Liver (tissue), 9 donors: ENCODE results near the gene NFIA. TPM values are rescaled to one million over a fixed set of nuclear protein-coding genes. Genes with fewer than 3 reads are reported as not detected.
A peak's percentile ranks its signal among the peaks of the same experiment; 100 is the strongest.

Experiments
- DNase-seq: peaks from one replicate; pipeline ENCODE4 v3.0.0-alpha.2; 2017; ENCODE audit warnings: low spot score
- H3K27ac ChIP-seq, 2 donors: one replicate each; pipeline ENCODE4 v1.7.0; 2013; ENCODE audit warnings: inconsistent platforms in 2 of 2, low read length in 2 of 2, control low read depth in 1 of 2, low read depth in 1 of 2, mild to moderate bottlenecking in 1 of 2
- H3K27me3 ChIP-seq, 4 donors: one replicate each; pipeline versions ENCODE4 v1.6.1 to v1.7.0; 2013; ENCODE audit warnings: low read length in 3 of 4, inconsistent platforms in 1 of 4, mild to moderate bottlenecking in 1 of 4, moderate library complexity in 1 of 4; ENCODE audit not compliant: control insufficient read depth in 4 of 4, insufficient read depth in 4 of 4
- H3K36me3 ChIP-seq, 4 donors: one replicate each; pipeline versions ENCODE4 v1.6.1 to v1.7.0; 2013; ENCODE audit warnings: low read length in 3 of 4, mild to moderate bottlenecking in 3 of 4, low read depth in 1 of 4, moderate library complexity in 1 of 4; ENCODE audit not compliant: control insufficient read depth in 4 of 4, insufficient read depth in 3 of 4
- H3K4me1 ChIP-seq, 4 donors: one replicate each; pipeline versions ENCODE4 v1.6.1 to v1.7.0; 2013; ENCODE audit warnings: low read length in 3 of 4, mild to moderate bottlenecking in 3 of 4, moderate library complexity in 1 of 4; ENCODE audit not compliant: control insufficient read depth in 4 of 4, insufficient read depth in 4 of 4
- H3K4me3 ChIP-seq, 3 donors: one replicate each; pipeline versions ENCODE4 v1.6.1 to v1.7.0; 2013; ENCODE audit warnings: low read length in 3 of 3, control low read depth in 1 of 3, low read depth in 1 of 3, mild to moderate bottlenecking in 1 of 3
- H3K9ac ChIP-seq, 2 donors: one replicate each; pipeline ENCODE4 v1.7.0; 2013; ENCODE audit warnings: low read length in 2 of 2, mild to moderate bottlenecking in 2 of 2, moderate library complexity in 2 of 2, control low read depth in 1 of 2, low read depth in 1 of 2
- H3K9me3 ChIP-seq, 4 donors: one replicate each; pipeline versions ENCODE4 v1.6.1 to v1.7.0; 2013; ENCODE audit warnings: low read length in 3 of 4; ENCODE audit not compliant: control insufficient read depth in 4 of 4
- ATF3 ChIP-seq: IDR thresholded peaks from 2 replicates; pipeline ENCODE4 v1.6.1; 2016; ENCODE audit warnings: antibody characterized with exemption
- CTCF ChIP-seq: fragments of 150-350 bp; IDR thresholded peaks from 2 replicates; pipeline ENCODE4 v1.5.1; 2017; ENCODE audit warnings: improper control_type of control experiment, low read depth, low read length; ENCODE audit not compliant: missing input control
- EGR1 ChIP-seq, 2 donors: IDR thresholded peaks; 2 replicates each; pipeline ENCODE4 v1.6.1; 2016 to 2018; ENCODE audit warnings: antibody characterized with exemption in 2 of 2, low read depth in 2 of 2
- FOXA1 ChIP-seq: IDR thresholded peaks from 2 replicates; pipeline ENCODE4 v1.6.1; 2016; ENCODE audit warnings: antibody characterized with exemption
- FOXA2 ChIP-seq: IDR thresholded peaks from 2 replicates; pipeline ENCODE4 v1.6.1; 2016; ENCODE audit warnings: antibody characterized with exemption
- GABPA ChIP-seq, 2 donors: IDR thresholded peaks in 1 of 2; conservative IDR thresholded peaks in 1 of 2; 2 replicates each; pipeline ENCODE4 v1.6.1; 2016; ENCODE audit warnings: antibody characterized with exemption in 2 of 2, mild to moderate bottlenecking in 1 of 2, moderate library complexity in 1 of 2
- HNF4A ChIP-seq, 2 donors: conservative IDR thresholded peaks; 2 replicates each; pipeline ENCODE4 v1.6.1; 2016; ENCODE audit warnings: antibody characterized with exemption in 2 of 2, mild to moderate bottlenecking in 2 of 2
- HNF4G ChIP-seq: IDR thresholded peaks from 2 replicates; pipeline ENCODE4 v1.6.1; 2016; ENCODE audit warnings: antibody characterized with exemption
- JUND ChIP-seq, 2 donors: IDR thresholded peaks; 2 replicates each; pipeline ENCODE4 v1.6.1; 2016; ENCODE audit warnings: antibody characterized with exemption in 2 of 2
- MAX ChIP-seq: IDR thresholded peaks from 2 replicates; pipeline ENCODE4 v1.6.1; 2016; ENCODE audit warnings: antibody characterized with exemption
- NR2F2 ChIP-seq: IDR thresholded peaks from 2 replicates; pipeline ENCODE4 v1.6.1; 2016; ENCODE audit warnings: antibody characterized with exemption
- RAD21 ChIP-seq, 2 donors: IDR thresholded peaks; 2 replicates each; pipeline ENCODE4 v1.6.1; 2016; ENCODE audit warnings: antibody characterized with exemption in 2 of 2, mild to moderate bottlenecking in 2 of 2
- REST ChIP-seq: IDR thresholded peaks from 2 replicates; pipeline ENCODE4 v1.6.1; 2016; ENCODE audit warnings: antibody characterized with exemption, mild to moderate bottlenecking
- SP1 ChIP-seq: IDR thresholded peaks from 2 replicates; pipeline ENCODE4 v1.6.1; 2018; ENCODE audit warnings: antibody characterized with exemption, mild to moderate bottlenecking
- TAF1 ChIP-seq: conservative IDR thresholded peaks from 2 replicates; pipeline ENCODE4 v1.6.1; 2016; ENCODE audit warnings: antibody characterized with exemption, mild to moderate bottlenecking
- YY1 ChIP-seq: IDR thresholded peaks from 2 replicates; pipeline ENCODE4 v1.6.1; 2016; ENCODE audit warnings: antibody characterized with exemption, mild to moderate bottlenecking
- ZBTB33 ChIP-seq: IDR thresholded peaks from 2 replicates; pipeline ENCODE4 v1.6.1; 2016; ENCODE audit warnings: antibody characterized with exemption
- WGBS: extraction: QIAGEN DNeasy Blood & Tissue Kit; methylation state at CpG from one replicate; pipeline ENCODE4 v1.1.7; 2013; 5-methylcytosine and 5-hydroxymethylcytosine counted together
- polyA plus RNA-seq, 2 donors: library from polyadenylated mRNA; stranded (reverse) in 1 of 2; unstranded in 1 of 2; fragments of 200-250 nt in 1 of 2; fragments of >200 nt in 1 of 2; fragmentation: Nextera tagmentation in 1 of 2; extraction: Ambion mirVana in 1 of 2; gene quantifications; one replicate each; pipeline versions ENCODE4 v1.2.1 to v1.2.3, GENCODE V29; 2013 to 2015
- total RNA-seq, 2 donors: library from RNA; depleted of rRNA; stranded (reverse); fragments of >200 nt; gene quantifications; one replicate each; pipeline ENCODE4 v1.2.3, GENCODE V29; 2014
- donor health status: healthy.
- donor health status: healthy.
- donor health status: healthy.
- donor health status: healthy.
- donor health status: healthy.

Gene NFIA
- total and polyA plus RNA-seq, 4 donors = 6.8 to 53.7 (median 22.2) TPM

GRCh38 chr1:61181067-61182038, 99.0 kb downstream of the NFIA start:
- Histone ChIP-seq H3K27ac (no peak overlapping the region), H3K27me3 (no peaks in the 10 kb centered on the region), H3K9me3 (no peaks in the 10 kb centered on the region), H3K36me3 (no peaks in the 10 kb centered on the region), H3K9ac (no peak overlapping the region), H3K4me1 (peaks cover 0 to 45% (median 29%) of the 10 kb centered on the region in 4 donors), H3K4me3 (no peak overlapping the region)
- DNase-seq = no peak
- TF ChIP-seq JUND (IDR thresholded peaks at IDR 0.05) = no peak
- TF ChIP-seq HNF4A (conservative IDR thresholded peaks at IDR 0.05) = no peak
- no peak for TF ChIP-seq RAD21 (IDR thresholded peaks at IDR 0.05)
- TF ChIP-seq ZBTB33 = no peak
- TF ChIP-seq HNF4G = no peak
- no peak for TF ChIP-seq EGR1 (IDR thresholded peaks at IDR 0.05; ENCODE audit: low read depth in 2 of 2)
- no peak for TF ChIP-seq REST
- WGBS = 99% methylated on average over 1 of the region's 1 CpG

- WGBS = 25% methylated on average over 2 of the region's 2 CpGs
- H3K9me3 ChIP-seq = no peaks in the 10 kb centered on the region
- H3K36me3 ChIP-seq = no peaks in the 10 kb centered on the region
- DNase-seq = no peak
- H3K27ac ChIP-seq = peak overlapping the region; percentile 41 to 47
- peaks cover 0 to 45% (median 31%) of the 10 kb centered on the region in 4 donors for H3K4me1 ChIP-seq
- no peak overlapping the region for H3K4me3 ChIP-seq
- H3K27me3 ChIP-seq = no peaks in the 10 kb centered on the region
- peak overlapping the region in 1 of 2 donors; percentile 16 for H3K9ac ChIP-seq
- TF ChIP-seq SP1 (peak; percentile 29), GABPA (IDR thresholded peaks at IDR 0.05 in 1 of 2, conservative IDR thresholded peaks at IDR 0.05 in 1 of 2) (no peak), YY1 (no peak), MAX (no peak), HNF4A (conservative IDR thresholded peaks at IDR 0.05) (peak; percentile 45 to 56), TAF1 (no peak), FOXA1 (no peak), REST (no peak), NR2F2 (peak; percentile 86), ATF3 (no peak), ZBTB33 (no peak), RAD21 (IDR thresholded peaks at IDR 0.05) (no peak), CTCF (no peak), FOXA2 (no peak), HNF4G (no peak)
Observed at GRCh38 chr1:61182049-61182448, 99.7 kb downstream of the NFIA start.
